SK-N-SH treated with all-trans-retinoic acid at 6 μM for 48 hours (cell line): Measurements from ENCODE around the gene WDR59.

ENCODE experiments used
- ATAC-seq: fragments of 200-7000 bp; cut with Tn5 transposase; 3 replicates; pipeline ENCODE4 v1.9.1; 2020; ENCODE audit warnings: mild to moderate bottlenecking, moderate library complexity
- ARNTL ChIP-seq: fragments of 450-650 bp; formaldehyde crosslinking; IDR thresholded peaks from 2 replicates; pipeline ENCODE4 v1.5.0; 2020; ENCODE audit warnings: low read depth, mild to moderate bottlenecking, moderate library complexity, borderline replicate concordance
- CSDC2 ChIP-seq: fragments of 250-450 bp; sonication (Bioruptor Pico); IDR thresholded peaks from 2 replicates; pipeline ENCODE4 v1.5.0; 2020; ENCODE audit warnings: mild to moderate bottlenecking, moderate library complexity
- ESRRG ChIP-seq: fragments of 250-450 bp; sonication (Bioruptor Pico); IDR thresholded peaks from 2 replicates; pipeline ENCODE4 v1.6.1; 2021; ENCODE audit warnings: mild to moderate bottlenecking
- GLIS3 ChIP-seq: fragments of 250-450 bp; sonication (Bioruptor Pico); IDR thresholded peaks from 2 replicates; pipeline ENCODE4 v1.5.0; 2020; ENCODE audit warnings: mild to moderate bottlenecking, moderate library complexity
- ISL1 ChIP-seq: fragments of 250-450 bp; sonication (Bioruptor Pico); IDR thresholded peaks from 2 replicates; pipeline ENCODE4 v2.1.2; 2022; ENCODE audit warnings: mild to moderate bottlenecking, moderate library complexity
- OSR1 ChIP-seq: fragments of 250-450 bp; sonication (Bioruptor Pico); IDR thresholded peaks from 2 replicates; pipeline ENCODE4 v1.8.0; 2022; ENCODE audit warnings: moderate library complexity, mild to moderate bottlenecking, inconsistent platforms
- PPARA ChIP-seq: fragments of 250-450 bp; sonication (Bioruptor Pico); IDR thresholded peaks from 2 replicates; pipeline ENCODE4 v1.5.0; 2020; ENCODE audit warnings: mild to moderate bottlenecking, borderline replicate concordance
- RARB ChIP-seq: fragments of 250-450 bp; sonication (Bioruptor Pico); IDR thresholded peaks from 2 replicates; pipeline ENCODE4 v1.8.0; 2021; ENCODE audit warnings: mild to moderate bottlenecking, moderate library complexity
- TCF4 ChIP-seq: fragments of 250-450 bp; sonication (Bioruptor Pico); IDR thresholded peaks from 2 replicates; pipeline ENCODE4 v1.8.0; 2021; ENCODE audit warnings: mild to moderate bottlenecking, moderate library complexity, borderline replicate concordance
- TOX ChIP-seq: fragments of 250-450 bp; sonication (Bioruptor Pico); IDR thresholded peaks from 2 replicates; pipeline ENCODE4 v1.8.0; 2021; ENCODE audit warnings: mild to moderate bottlenecking, moderate library complexity, borderline replicate concordance
- ZC3H10 ChIP-seq: fragments of 250-450 bp; sonication (Bioruptor Pico); IDR thresholded peaks from 2 replicates; pipeline ENCODE4 v1.5.1; 2021; ENCODE audit warnings: mild to moderate bottlenecking, moderate library complexity
- ZFP3 ChIP-seq: fragments of 250-450 bp; sonication (Bioruptor Pico); IDR thresholded peaks from 2 replicates; pipeline ENCODE4 v1.5.0; 2020; ENCODE audit warnings: mild to moderate bottlenecking, moderate library complexity
- ZFP30 ChIP-seq: fragments of 450-650 bp; formaldehyde crosslinking; IDR thresholded peaks from 2 replicates; pipeline ENCODE4 v1.5.0; 2022; ENCODE audit warnings: mild to moderate bottlenecking, moderate library complexity
- ZNF565 ChIP-seq: fragments of 450-650 bp; formaldehyde crosslinking; conservative IDR thresholded peaks from 2 replicates; pipeline ENCODE4 v1.5.0; 2020; ENCODE audit warnings: low read depth, mild to moderate bottlenecking, moderate library complexity
- ZNF70 ChIP-seq: fragments of 450-650 bp; formaldehyde crosslinking; IDR thresholded peaks from 2 replicates; pipeline ENCODE4 v1.5.0; 2020; ENCODE audit warnings: mild to moderate bottlenecking, moderate library complexity
- TF ChIP-seq, protein P1 (sequence below): fragments of 250-450 bp; sonication (Bioruptor Pico); IDR thresholded peaks from 2 replicates; pipeline ENCODE4 v1.5.1; 2020; ENCODE audit warnings: low read depth, mild to moderate bottlenecking, moderate library complexity
- TF ChIP-seq, protein P2 (sequence below): fragments of 250-450 bp; sonication (Bioruptor Pico); IDR thresholded peaks from 2 replicates; pipeline ENCODE4 v1.8.0; 2021; ENCODE audit warnings: low read depth, mild to moderate bottlenecking, moderate library complexity, borderline replicate concordance
- TF ChIP-seq, protein P3 (sequence below): fragments of 250-450 bp; sonication (Bioruptor Pico); IDR thresholded peaks from 2 replicates; pipeline ENCODE4 v1.8.0; 2020; ENCODE audit warnings: mild to moderate bottlenecking, moderate library complexity, borderline replicate concordance
- TF ChIP-seq, protein P4 (sequence below): fragments of 250-450 bp; sonication (Bioruptor Pico); IDR thresholded peaks from 2 replicates; pipeline ENCODE4 v1.5.0; 2020; ENCODE audit warnings: mild to moderate bottlenecking, moderate library complexity
- TF ChIP-seq, protein P5 (sequence below): fragments of 250-450 bp; sonication (Bioruptor Pico); IDR thresholded peaks from 2 replicates; pipeline ENCODE4 v1.5.1; 2021; ENCODE audit warnings: mild to moderate bottlenecking, moderate library complexity

WDR59 gene

DNA sequence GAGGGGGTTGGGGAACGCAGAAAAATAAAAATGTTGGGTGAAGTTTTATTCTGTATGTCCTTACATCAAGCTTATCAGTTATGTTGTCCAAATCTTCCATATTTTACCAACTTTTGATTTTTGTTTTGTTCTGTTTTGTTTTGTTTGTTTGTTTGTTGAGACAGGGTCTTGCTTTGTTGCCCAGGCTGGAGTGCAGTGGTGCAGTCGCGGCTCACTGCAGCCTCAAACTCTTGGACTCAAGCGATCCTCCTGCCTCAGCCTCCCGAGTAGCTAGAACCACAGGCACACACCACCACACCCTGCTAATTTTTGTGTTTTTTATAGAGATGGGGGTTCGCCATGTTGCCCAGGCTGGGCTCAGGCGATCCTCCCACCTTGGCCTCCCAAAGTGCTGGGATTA is 34.7 kb upstream of the WDR59 start (continued):
- no peak for TF ChIP-seq ARNTL (CRISPR knock-in tag)
- no peak for TF ChIP-seq CSDC2
- TF ChIP-seq GLIS3 (CRISPR knock-in tag) = no peak
- no peak for TF ChIP-seq ESRRG (CRISPR knock-in tag)
- no peak for TF ChIP-seq OSR1 (CRISPR knock-in tag)
- TF ChIP-seq, protein P1, sequence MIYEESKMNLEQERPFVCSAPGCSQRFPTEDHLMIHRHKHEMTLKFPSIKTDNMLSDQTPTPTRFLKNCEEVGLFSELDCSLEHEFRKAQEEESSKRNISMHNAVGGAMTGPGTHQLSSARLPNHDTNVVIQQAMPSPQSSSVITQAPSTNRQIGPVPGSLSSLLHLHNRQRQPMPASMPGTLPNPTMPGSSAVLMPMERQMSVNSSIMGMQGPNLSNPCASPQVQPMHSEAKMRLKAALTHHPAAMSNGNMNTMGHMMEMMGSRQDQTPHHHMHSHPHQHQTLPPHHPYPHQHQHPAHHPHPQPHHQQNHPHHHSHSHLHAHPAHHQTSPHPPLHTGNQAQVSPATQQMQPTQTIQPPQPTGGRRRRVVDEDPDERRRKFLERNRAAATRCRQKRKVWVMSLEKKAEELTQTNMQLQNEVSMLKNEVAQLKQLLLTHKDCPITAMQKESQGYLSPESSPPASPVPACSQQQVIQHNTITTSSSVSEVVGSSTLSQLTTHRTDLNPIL (CRISPR knock-in tag) = no peak
- TF ChIP-seq ZC3H10 = no peak
- no peak for TF ChIP-seq ISL1 (CRISPR knock-in tag)
- TF ChIP-seq, all 23 proteins: peak for 0

DNA sequence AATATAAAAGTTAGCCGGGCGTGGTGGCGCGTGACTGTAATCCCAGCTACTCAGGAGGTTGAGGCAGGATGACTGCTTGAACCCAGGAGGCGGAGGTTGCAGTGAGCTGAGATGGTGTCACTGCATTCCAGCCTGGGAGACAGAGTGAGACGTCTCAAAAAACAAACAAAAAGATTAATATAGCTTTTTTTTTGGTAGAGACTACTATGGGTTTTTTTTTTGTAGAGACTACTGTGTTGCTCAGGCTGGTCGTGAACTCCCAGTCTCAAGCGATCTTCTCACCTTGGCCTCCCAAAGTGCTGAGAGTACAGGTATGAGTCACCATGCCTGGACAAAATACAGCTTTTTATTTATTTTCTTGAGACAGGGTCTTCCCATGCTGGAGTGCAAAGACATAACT is 34.1 kb upstream of the WDR59 start:
- ATAC-seq = no peak
- TF ChIP-seq TCF4 (CRISPR knock-in tag) (no peak), ZNF70 (CRISPR knock-in tag) (no peak), ARNTL (CRISPR knock-in tag) (no peak), ZFP3 (CRISPR knock-in tag) (no peak), RARB (no peak), PPARA (CRISPR knock-in tag) (no peak), ZFP30 (no peak), ESRRG (CRISPR knock-in tag) (no peak), CSDC2 (no peak), ZNF565 (CRISPR knock-in tag) (no peak), GLIS3 (CRISPR knock-in tag) (no peak), ISL1 (CRISPR knock-in tag) (no peak), ZC3H10 (no peak), TOX (CRISPR knock-in tag) (no peak), OSR1 (CRISPR knock-in tag) (no peak)
- TF ChIP-seq, protein P2, sequence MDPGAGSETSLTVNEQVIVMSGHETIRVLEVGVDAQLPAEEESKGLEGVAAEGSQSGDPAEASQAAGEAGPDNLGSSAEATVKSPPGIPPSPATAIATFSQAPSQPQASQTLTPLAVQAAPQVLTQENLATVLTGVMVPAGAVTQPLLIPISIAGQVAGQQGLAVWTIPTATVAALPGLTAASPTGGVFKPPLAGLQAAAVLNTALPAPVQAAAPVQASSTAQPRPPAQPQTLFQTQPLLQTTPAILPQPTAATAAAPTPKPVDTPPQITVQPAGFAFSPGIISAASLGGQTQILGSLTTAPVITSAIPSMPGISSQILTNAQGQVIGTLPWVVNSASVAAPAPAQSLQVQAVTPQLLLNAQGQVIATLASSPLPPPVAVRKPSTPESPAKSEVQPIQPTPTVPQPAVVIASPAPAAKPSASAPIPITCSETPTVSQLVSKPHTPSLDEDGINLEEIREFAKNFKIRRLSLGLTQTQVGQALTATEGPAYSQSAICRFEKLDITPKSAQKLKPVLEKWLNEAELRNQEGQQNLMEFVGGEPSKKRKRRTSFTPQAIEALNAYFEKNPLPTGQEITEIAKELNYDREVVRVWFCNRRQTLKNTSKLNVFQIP (CRISPR knock-in tag) = no peak
- TF ChIP-seq, protein P3, sequence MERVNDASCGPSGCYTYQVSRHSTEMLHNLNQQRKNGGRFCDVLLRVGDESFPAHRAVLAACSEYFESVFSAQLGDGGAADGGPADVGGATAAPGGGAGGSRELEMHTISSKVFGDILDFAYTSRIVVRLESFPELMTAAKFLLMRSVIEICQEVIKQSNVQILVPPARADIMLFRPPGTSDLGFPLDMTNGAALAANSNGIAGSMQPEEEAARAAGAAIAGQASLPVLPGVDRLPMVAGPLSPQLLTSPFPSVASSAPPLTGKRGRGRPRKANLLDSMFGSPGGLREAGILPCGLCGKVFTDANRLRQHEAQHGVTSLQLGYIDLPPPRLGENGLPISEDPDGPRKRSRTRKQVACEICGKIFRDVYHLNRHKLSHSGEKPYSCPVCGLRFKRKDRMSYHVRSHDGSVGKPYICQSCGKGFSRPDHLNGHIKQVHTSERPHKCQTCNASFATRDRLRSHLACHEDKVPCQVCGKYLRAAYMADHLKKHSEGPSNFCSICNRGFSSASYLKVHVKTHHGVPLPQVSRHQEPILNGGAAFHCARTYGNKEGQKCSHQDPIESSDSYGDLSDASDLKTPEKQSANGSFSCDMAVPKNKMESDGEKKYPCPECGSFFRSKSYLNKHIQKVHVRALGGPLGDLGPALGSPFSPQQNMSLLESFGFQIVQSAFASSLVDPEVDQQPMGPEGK (CRISPR knock-in tag) = no peak
- TF ChIP-seq, protein P4, sequence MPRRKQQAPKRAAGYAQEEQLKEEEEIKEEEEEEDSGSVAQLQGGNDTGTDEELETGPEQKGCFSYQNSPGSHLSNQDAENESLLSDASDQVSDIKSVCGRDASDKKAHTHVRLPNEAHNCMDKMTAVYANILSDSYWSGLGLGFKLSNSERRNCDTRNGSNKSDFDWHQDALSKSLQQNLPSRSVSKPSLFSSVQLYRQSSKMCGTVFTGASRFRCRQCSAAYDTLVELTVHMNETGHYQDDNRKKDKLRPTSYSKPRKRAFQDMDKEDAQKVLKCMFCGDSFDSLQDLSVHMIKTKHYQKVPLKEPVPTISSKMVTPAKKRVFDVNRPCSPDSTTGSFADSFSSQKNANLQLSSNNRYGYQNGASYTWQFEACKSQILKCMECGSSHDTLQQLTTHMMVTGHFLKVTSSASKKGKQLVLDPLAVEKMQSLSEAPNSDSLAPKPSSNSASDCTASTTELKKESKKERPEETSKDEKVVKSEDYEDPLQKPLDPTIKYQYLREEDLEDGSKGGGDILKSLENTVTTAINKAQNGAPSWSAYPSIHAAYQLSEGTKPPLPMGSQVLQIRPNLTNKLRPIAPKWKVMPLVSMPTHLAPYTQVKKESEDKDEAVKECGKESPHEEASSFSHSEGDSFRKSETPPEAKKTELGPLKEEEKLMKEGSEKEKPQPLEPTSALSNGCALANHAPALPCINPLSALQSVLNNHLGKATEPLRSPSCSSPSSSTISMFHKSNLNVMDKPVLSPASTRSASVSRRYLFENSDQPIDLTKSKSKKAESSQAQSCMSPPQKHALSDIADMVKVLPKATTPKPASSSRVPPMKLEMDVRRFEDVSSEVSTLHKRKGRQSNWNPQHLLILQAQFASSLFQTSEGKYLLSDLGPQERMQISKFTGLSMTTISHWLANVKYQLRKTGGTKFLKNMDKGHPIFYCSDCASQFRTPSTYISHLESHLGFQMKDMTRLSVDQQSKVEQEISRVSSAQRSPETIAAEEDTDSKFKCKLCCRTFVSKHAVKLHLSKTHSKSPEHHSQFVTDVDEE (CRISPR knock-in tag) = no peak
- TF ChIP-seq, protein P1 (CRISPR knock-in tag) = no peak
- TF ChIP-seq, protein P5, sequence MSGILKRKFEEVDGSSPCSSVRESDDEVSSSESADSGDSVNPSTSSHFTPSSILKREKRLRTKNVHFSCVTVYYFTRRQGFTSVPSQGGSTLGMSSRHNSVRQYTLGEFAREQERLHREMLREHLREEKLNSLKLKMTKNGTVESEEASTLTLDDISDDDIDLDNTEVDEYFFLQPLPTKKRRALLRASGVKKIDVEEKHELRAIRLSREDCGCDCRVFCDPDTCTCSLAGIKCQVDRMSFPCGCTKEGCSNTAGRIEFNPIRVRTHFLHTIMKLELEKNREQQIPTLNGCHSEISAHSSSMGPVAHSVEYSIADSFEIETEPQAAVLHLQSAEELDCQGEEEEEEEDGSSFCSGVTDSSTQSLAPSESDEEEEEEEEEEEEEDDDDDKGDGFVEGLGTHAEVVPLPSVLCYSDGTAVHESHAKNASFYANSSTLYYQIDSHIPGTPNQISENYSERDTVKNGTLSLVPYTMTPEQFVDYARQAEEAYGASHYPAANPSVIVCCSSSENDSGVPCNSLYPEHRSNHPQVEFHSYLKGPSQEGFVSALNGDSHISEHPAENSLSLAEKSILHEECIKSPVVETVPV (CRISPR knock-in tag) = no peak
